K562 (cell line): ENCODE data around the gene IL17REL. TPM values are rescaled to one million over a fixed set of nuclear protein-coding genes. Genes with fewer than 3 reads are reported as not detected.

ENCODE experiments used
- ATAC-seq: fragments of 200-7000 bp; cut with Tn5 transposase; 3 replicates; pipeline ENCODE4 v1.9.1; 2020; ENCODE audit warnings: moderate library complexity
- BruUV-seq: library from RNA; stranded (reverse); fragments of 400-500 nt; replicated peaks from 2 replicates; lab custom pipeline; 2021; lab: Mats Ljungman, UMichigan
- CTCF ChIA-PET: fragments of 300-600 bp; formaldehyde crosslinking; extraction: SDS; loops from one replicate; lab custom pipeline; 2021; ENCODE audit warnings: low intra/inter-chr PET ratio; lab: Yijun Ruan, JAX
- POLR2A ChIA-PET: fragments of 300-600, 350-650 bp; sonication (Branson Sonifier 250); formaldehyde crosslinking; extraction: SDS; loops from one replicate; lab custom pipeline; 2021; ENCODE audit warnings: antibody characterized with exemption, inconsistent platforms; lab: Yijun Ruan, JAX
- DNase-seq, 4 experiments: peaks; one replicate each; pipeline versions ENCODE4 v3.0.0 to v3.0.0-alpha.2; 2011 to 2018; ENCODE audit warnings: low spot score in 3 of 4, mixed read lengths in 3 of 4; ENCODE audit errors: extremely low read depth in 1 of 4
- FAIRE-seq: peaks from 2 replicates; lab custom pipeline; 2011; peaks lifted over from hg19 to GRCh38; lab: Jason Lieb, UNC
- H2AFZ ChIP-seq: 2 replicates; pipeline ENCODE4 v1.6.0; 2011; ENCODE audit warnings: low read depth, low read length, control low read depth, inconsistent platforms
- H3K27ac ChIP-seq: fragments of 200-600 bp; 3 replicates; pipeline ENCODE4 v1.8.0; 2011; ENCODE audit warnings: low read depth, mild to moderate bottlenecking, control low read depth, inconsistent platforms, low read length, moderate library complexity, mixed read lengths; ENCODE audit errors: extremely low read depth
- H3K27me3 ChIP-seq, 2 experiments: fragments of 300-600 bp in 1 of 2; 2 replicates in 1 of 2; 3 replicates in 1 of 2; pipeline versions ENCODE4 v1.6.0 to v1.8.0; 2011; ENCODE audit warnings: inconsistent platforms in 2 of 2, low read length in 2 of 2, mild to moderate bottlenecking in 1 of 2, mixed read lengths in 1 of 2, moderate library complexity in 1 of 2; ENCODE audit not compliant: control insufficient read depth in 2 of 2, insufficient read depth in 2 of 2
- H3K36me3 ChIP-seq: fragments of 300-600 bp; 3 replicates; pipeline ENCODE4 v1.8.0; 2011; ENCODE audit warnings: mild to moderate bottlenecking, low read length, inconsistent platforms; ENCODE audit not compliant: control insufficient read depth, insufficient read depth
- H3K4me1 ChIP-seq, 2 experiments: fragments of 200-600 bp in 1 of 2; replicated peaks in 1 of 2; 2 replicates in 1 of 2; 3 replicates in 1 of 2; pipeline versions ENCODE4 v1.5.1 to v1.8.0; 2011; ENCODE audit warnings: inconsistent platforms in 2 of 2, low read length in 2 of 2, mild to moderate bottlenecking in 1 of 2, mixed read lengths in 1 of 2, moderate library complexity in 1 of 2; ENCODE audit not compliant: control insufficient read depth in 2 of 2, insufficient read depth in 2 of 2
- H3K4me2 ChIP-seq: 2 replicates; pipeline ENCODE4 v1.6.1; 2011; ENCODE audit warnings: low read length, control low read depth, inconsistent platforms, mixed read lengths; ENCODE audit not compliant: insufficient read depth
- H3K4me3 ChIP-seq: fragments of 200-600 bp; sonication (generic), shearing (Covaris generic); 2 replicates; pipeline ENCODE4 v1.5.1; 2016; ENCODE audit warnings: control low read depth, inconsistent platforms
- H3K79me2 ChIP-seq: fragments of 200-600 bp; 3 replicates; pipeline ENCODE4 v1.8.0; 2011; ENCODE audit warnings: low read length, inconsistent platforms; ENCODE audit not compliant: control insufficient read depth, insufficient read depth
- H3K9ac ChIP-seq, 2 experiments: 2 replicates each; pipeline versions ENCODE4 v1.6.0 to v1.6.1; 2011; ENCODE audit warnings: low read depth in 2 of 2, low read length in 2 of 2, control low read depth in 1 of 2, inconsistent platforms in 1 of 2, mild to moderate bottlenecking in 1 of 2, mixed read lengths in 1 of 2; ENCODE audit not compliant: insufficient read depth in 1 of 2
- H3K9me1 ChIP-seq: one replicate; pipeline ENCODE4 v1.6.0; 2011; ENCODE audit warnings: inconsistent platforms, mild to moderate bottlenecking, low read length, moderate library complexity; ENCODE audit not compliant: control insufficient read depth, insufficient read depth
- H3K9me3 ChIP-seq: replicated peaks from 2 replicates; pipeline ENCODE4 v1.5.1; 2011; ENCODE audit warnings: low read depth, low read length, inconsistent platforms; ENCODE audit not compliant: control insufficient read depth, insufficient read depth
- H4K20me1 ChIP-seq: replicated peaks from 2 replicates; pipeline ENCODE4 v1.6.1; 2011; ENCODE audit warnings: low read length, inconsistent platforms, mixed read lengths; ENCODE audit not compliant: control insufficient read depth, insufficient read depth
- ARID1B ChIP-seq: fragments of 450-650 bp; IDR thresholded peaks from 2 replicates; pipeline ENCODE4 v1.6.1; 2016; ENCODE audit warnings: antibody characterized with exemption, mild to moderate bottlenecking, inconsistent platforms
- BCOR ChIP-seq: fragments of 450-650 bp; IDR thresholded peaks from 2 replicates; pipeline ENCODE4 v1.6.1; 2016
- BRF1 ChIP-seq: IDR thresholded peaks from 3 replicates; pipeline ENCODE4 v1.6.1; 2011; ENCODE audit warnings: borderline replicate concordance, mild to moderate bottlenecking; ENCODE audit not compliant: insufficient read length; ENCODE audit errors: extremely low read depth
- C11orf30 ChIP-seq: fragments of 450-650 bp; IDR thresholded peaks from 2 replicates; pipeline ENCODE4 v1.6.1; 2016; ENCODE audit warnings: low read depth, mild to moderate bottlenecking
- CAMTA2 ChIP-seq: fragments of 250-450 bp; sonication (Bioruptor Pico); conservative IDR thresholded peaks from 2 replicates; pipeline ENCODE4 v1.5.1; 2022
- COPS2 ChIP-seq: fragments of 450-650 bp; conservative IDR thresholded peaks from 2 replicates; pipeline ENCODE4 v1.6.1; 2016; ENCODE audit warnings: mild to moderate bottlenecking, moderate library complexity
- CREB1 ChIP-seq, 2 experiments: sonication (generic) in 1 of 2; formaldehyde crosslinking in 1 of 2; IDR thresholded peaks; 2 replicates each; pipeline versions ENCODE4 v1.6.1 to v1.8.0; 2012 to 2022; ENCODE audit warnings: inconsistent platforms in 1 of 2, mild to moderate bottlenecking in 1 of 2, missing genetic modification reagents in 1 of 2, moderate library complexity in 1 of 2
- HNRNPUL1 ChIP-seq: fragments of 200-400 bp; formaldehyde crosslinking; IDR thresholded peaks from 2 replicates; pipeline ENCODE4 v1.6.1; 2017; ENCODE audit warnings: low read length
- KAT2B ChIP-seq: IDR thresholded peaks from one replicate; pipeline ENCODE4 v1.6.1; 2012; ENCODE audit warnings: low read depth, mild to moderate bottlenecking, control low read depth, inconsistent platforms, low read length, moderate library complexity
- NBN ChIP-seq: fragments of 450-650 bp; IDR thresholded peaks from 2 replicates; pipeline ENCODE4 v1.6.1; 2016; ENCODE audit warnings: low read depth, mild to moderate bottlenecking
- NR2C1 ChIP-seq, 2 experiments: fragments of 450-650 bp; IDR thresholded peaks; 2 replicates each; pipeline ENCODE4 v1.6.1; 2017; ENCODE audit warnings: mild to moderate bottlenecking in 2 of 2, antibody characterized with exemption in 1 of 2, inconsistent platforms in 1 of 2, missing compliant biosample characterization in 1 of 2, missing genetic modification characterization in 1 of 2
- POLR2AphosphoS2 ChIP-seq: IDR thresholded peaks from 2 replicates; pipeline ENCODE4 v1.6.1; 2012; ENCODE audit warnings: low read length, improper control_type of control experiment
- SIX5 ChIP-seq, 2 experiments: IDR thresholded peaks; 2 replicates each; pipeline ENCODE4 v1.6.1; 2011; ENCODE audit warnings: low read length in 2 of 2, borderline replicate concordance in 1 of 2, low read depth in 1 of 2, mild to moderate bottlenecking in 1 of 2, moderate library complexity in 1 of 2; ENCODE audit not compliant: insufficient read depth in 1 of 2
- U2AF2 ChIP-seq: fragments of 200-400 bp; formaldehyde crosslinking; optimal IDR thresholded peaks from 2 replicates; pipeline ENCODE3; 2017; ENCODE audit warnings: low read depth, mild to moderate bottlenecking, low read length
- ZBTB49 ChIP-seq: sonication (generic); formaldehyde crosslinking; IDR thresholded peaks from 2 replicates; pipeline ENCODE4 v1.8.0; 2022; ENCODE audit warnings: missing genetic modification reagents, mild to moderate bottlenecking, borderline replicate concordance
- ZFP91 ChIP-seq: sonication (generic); formaldehyde crosslinking; IDR thresholded peaks from 2 replicates; pipeline ENCODE4 v1.8.0; 2022; ENCODE audit warnings: mild to moderate bottlenecking, missing genetic modification reagents
- WGBS: fragments of 100-300 bp; shearing (Covaris generic); methylation state at CpG from one replicate; pipeline ENCODE4 v1.1.6; 2016; ENCODE audit warnings: low coverage, mixed read lengths; ENCODE audit not compliant: insufficient coverage; ENCODE audit errors: missing lambda C conversion rate; 5-methylcytosine and 5-hydroxymethylcytosine counted together
- in situ Hi-C: fragments of 300-500 bp; cut with MboI; formaldehyde crosslinking; loops from 4 replicates; pipeline ENCODE4 v1.15.0; 2018; ENCODE audit warnings: inconsistent platforms, mixed read lengths
- intact Hi-C: fragments of 100-400 bp; cut with micrococcal nuclease; formaldehyde crosslinking; loops from 2 replicates; pipeline ENCODE4 v1.14.2; 2022
- polyA plus RNA-seq, 8 experiments: library from polyadenylated mRNA; depleted of rRNA in 4 of 8; stranded (reverse) in 5 of 8; unstranded in 3 of 8; fragments of >200 nt; fragmentation: Nextera tagmentation in 2 of 8; fragmentation: Illumina TruSeq in 1 of 8; extraction: Ambion mirVana in 2 of 8; extraction: Trizol in 1 of 8; gene quantifications; 2 replicates each; pipeline versions ENCODE4 v1.2.1 to v1.2.3, GENCODE V29; 2011 to 2014; ENCODE audit warnings: inconsistent platforms in 1 of 8, missing spikeins in 1 of 8
- total RNA-seq, 7 experiments: library from RNA; depleted of rRNA in 6 of 7; stranded (reverse); fragments of >200 nt in 6 of 7; fragmentation: Illumina TruSeq in 2 of 7; extraction: Trizol in 2 of 7; gene quantifications; 2 replicates each; pipeline versions ENCODE4 v1.2.1 to v1.2.3, GENCODE V29; 2011 to 2021; ENCODE audit warnings: low replicate concordance in 1 of 7

The IL17REL gene
- total and polyA plus RNA-seq, 9 of the 15 experiments (the other 6 are each of a cell fraction or from before 2014, with no cell fraction given): 0.05 to 0.42 (median 0.11) TPM; not detected in 4

- no peak for FAIRE-seq
- ChIA-PET POLR2A (no interaction called here), CTCF (no interaction called here)
- H4K20me1 ChIP-seq: no peaks in the 10 kb centered on the region
- BruUV-seq: no TSS peak
- in situ Hi-C loops: no loop called here
- no peak overlapping the region for H3K27ac ChIP-seq
- no peak for ATAC-seq
- H3K4me1 ChIP-seq: peaks cover 5 to 93% of the 10 kb centered on the region in 2 experiments; a peak in 3 of 5 replicates
- H2AFZ ChIP-seq: no peak overlapping the region
- H3K27me3 ChIP-seq: no peaks in the 10 kb centered on the region
- no peak for DNase-seq
- H3K9me1 ChIP-seq: no peaks in the 10 kb centered on the region
- no peaks in the 10 kb centered on the region for H3K79me2 ChIP-seq
- intact Hi-C loops: no loop called here
- WGBS: 100% methylated on average over 2 of the region's 18 CpGs
- no peak overlapping the region for H3K4me3 ChIP-seq
- no peak overlapping the region for H3K4me2 ChIP-seq
- peak overlapping the region in 1 of 2 experiments; percentile 35; a peak in 2 of 4 replicates for H3K9ac ChIP-seq
- no peaks in the 10 kb centered on the region for H3K9me3 ChIP-seq
- no peaks in the 10 kb centered on the region for H3K36me3 ChIP-seq
- TF ChIP-seq U2AF2 (no peak), ZBTB49 (no peak), COPS2 (no peak), NBN (no peak), C11orf30 (no peak), HNRNPUL1 (no peak), NR2C1 (IDR thresholded peaks at IDR 0.05) (no peak), NR2C1 (tag; IDR thresholded peaks at IDR 0.05) (no peak), CAMTA2 (CRISPR knock-in tag) (no peak), BCOR (no peak), ARID1B (no peak), KAT2B (no peak), POLR2AphosphoS2 (no peak), SIX5 (IDR thresholded peaks at IDR 0.05; ENCODE audit: borderline replicate concordance in 1 of 2, insufficient read depth in 1 of 2, low read depth in 1 of 2, low read length in 2 of 2) (no peak), BRF1 (no peak), CREB1 (IDR thresholded peaks at IDR 0.05) (no peak), CREB1 (CRISPR knock-in tag; IDR thresholded peaks at IDR 0.05) (no peak), ZFP91 (CRISPR knock-in tag) (no peak)
Observed at GRCh38 chr22:49950396-49950994, 62.1 kb downstream of the IL17REL start.
